HG03460 (cell line): ENCODE data around the gene MEGF11.
"Not testable (repeated sequence)": the region's sequence is repeated elsewhere in the genome, so short reads cannot be mapped to it uniquely, and the experiment has no call there.

ENCODE experiments used
- ATAC-seq: cut with Tn5 transposase; IDR thresholded peaks from one replicate; pipeline ENCODE4 v1.9.1; 2021; ENCODE audit not compliant: unreplicated experiment

The MEGF11 gene

GRCh38 chr15:66014022-66014421, 239.5 kb downstream of the MEGF11 start:
- no peak for ATAC-seq

- ATAC-seq = no peak
Measured at GRCh38 chr15:66008940-66009562, 244.5 kb downstream of the MEGF11 start.

GRCh38 chr15:66007663-66008262, 245.8 kb downstream of the MEGF11 start:
- ATAC-seq = no peak

GRCh38 chr15:66006986-66007385, 246.6 kb downstream of the MEGF11 start:
- ATAC-seq = no peak

- no peak for ATAC-seq
Measured at GRCh38 chr15:66004618-66005262, 248.8 kb downstream of the MEGF11 start.

GRCh38 chr15:66003129-66003528, 250.4 kb downstream of the MEGF11 start:
- ATAC-seq = not testable (repeated sequence)

GRCh38 chr15:66001717-66002426, 251.7 kb downstream of the MEGF11 start:
- no peak for ATAC-seq

- ATAC-seq = no peak
Measured at GRCh38 chr15:66001042-66001441, 252.5 kb downstream of the MEGF11 start.

GRCh38 chr15:65998486-65998885, 255.1 kb downstream of the MEGF11 start:
- no peak for ATAC-seq

- no peak for ATAC-seq
Measured at GRCh38 chr15:65996901-65997300, 256.6 kb downstream of the MEGF11 start.

- ATAC-seq = no peak
Measured at GRCh38 chr15:65994832-65995231, 258.7 kb downstream of the MEGF11 start.

GRCh38 chr15:65993762-65994161, 259.8 kb downstream of the MEGF11 start:
- no peak for ATAC-seq

- no peak for ATAC-seq
Measured at GRCh38 chr15:65993236-65993635, 260.3 kb downstream of the MEGF11 start.

- no peak for ATAC-seq
Measured at GRCh38 chr15:65991721-65992483, 261.6 kb downstream of the MEGF11 start.

- ATAC-seq = no peak
Measured at GRCh38 chr15:65990298-65990981, 263.1 kb downstream of the MEGF11 start.

GRCh38 chr15:65987100-65987499, 266.4 kb downstream of the MEGF11 start:
- no peak for ATAC-seq

GRCh38 chr15:65986416-65986815, 267.1 kb downstream of the MEGF11 start:
- ATAC-seq = no peak

GRCh38 chr15:65985387-65985786, 268.2 kb downstream of the MEGF11 start:
- ATAC-seq = no peak

GRCh38 chr15:65982627-65983322, 270.8 kb downstream of the MEGF11 start:
- ATAC-seq = no peak
